ENCODE data around the gene RPS6KL1. TPM values are rescaled to one million over a fixed set of nuclear protein-coding genes. Genes with fewer than 3 reads are reported as not detected.
A peak's percentile ranks its signal among the peaks of the same experiment; 100 is the strongest.

Gene RPS6KL1
- total RNA-seq, 2 experiments from 2014 or later = 6.0 to 6.5 TPM

GRCh38 chr14:74955229-74956026 lies 32.4 kb upstream of the RPS6KL1 start, which contains the start of gene PGF:
Gene PGF (minus strand): TSS chr14:74955597. CDS start chr14:74955242, 355 bp downstream.
- H3K36me3 Mint-ChIP-seq = no peaks in the 10 kb centered on the region
- peaks cover 14% of the 10 kb centered on the region for H3K27me3 Mint-ChIP-seq
- no peaks in the 10 kb centered on the region for H3K9me3 Mint-ChIP-seq
- H3K4me1 Mint-ChIP-seq = no peaks in the 10 kb centered on the region
- DNase-seq = peak; percentile 21
- H3K4me3 Mint-ChIP-seq = peak within 1 kb of the TSS; percentile 53
- H3K27ac Mint-ChIP-seq = no peak within 1 kb of the TSS

- Mint-ChIP-seq H3K27me3 (peaks cover 14% of the 10 kb centered on the region), H3K27ac (no peak overlapping the region), H3K4me1 (no peaks in the 10 kb centered on the region), H3K36me3 (no peaks in the 10 kb centered on the region), H3K4me3 (no peak overlapping the region), H3K9me3 (no peaks in the 10 kb centered on the region)
- no peak for DNase-seq
Observed at GRCh38 chr14:74954947-74955228, 31.8 kb upstream of the RPS6KL1 start.

- H3K36me3 Mint-ChIP-seq = no peaks in the 10 kb centered on the region
- H3K27me3 Mint-ChIP-seq = peaks cover 14% of the 10 kb centered on the region
- H3K27ac Mint-ChIP-seq = no peak overlapping the region
- no peaks in the 10 kb centered on the region for H3K4me1 Mint-ChIP-seq
- DNase-seq = no peak
- H3K9me3 Mint-ChIP-seq = no peaks in the 10 kb centered on the region
- no peak overlapping the region for H3K4me3 Mint-ChIP-seq
Observed at GRCh38 chr14:74954232-74954946, 31.3 kb upstream of the RPS6KL1 start.

- no peak overlapping the region for H3K27ac Mint-ChIP-seq
- H3K4me3 Mint-ChIP-seq = no peak overlapping the region
- no peaks in the 10 kb centered on the region for H3K9me3 Mint-ChIP-seq
- DNase-seq = no peak
- peaks cover 14% of the 10 kb centered on the region for H3K27me3 Mint-ChIP-seq
- no peaks in the 10 kb centered on the region for H3K36me3 Mint-ChIP-seq
- H3K4me1 Mint-ChIP-seq = no peaks in the 10 kb centered on the region
Observed at GRCh38 chr14:74953686-74954085, 30.6 kb upstream of the RPS6KL1 start.

- no peaks in the 10 kb centered on the region for H3K4me1 Mint-ChIP-seq
- no peak for DNase-seq
- no peaks in the 10 kb centered on the region for H3K36me3 Mint-ChIP-seq
- peaks cover 14% of the 10 kb centered on the region for H3K27me3 Mint-ChIP-seq
- H3K9me3 Mint-ChIP-seq = no peaks in the 10 kb centered on the region
- no peak overlapping the region for H3K4me3 Mint-ChIP-seq
- H3K27ac Mint-ChIP-seq = no peak overlapping the region
Observed at GRCh38 chr14:74952697-74953484, 29.8 kb upstream of the RPS6KL1 start.

- Mint-ChIP-seq H3K4me3 (no peak overlapping the region), H3K9me3 (no peaks in the 10 kb centered on the region), H3K27me3 (peaks cover 14% of the 10 kb centered on the region), H3K4me1 (no peaks in the 10 kb centered on the region), H3K27ac (no peak overlapping the region), H3K36me3 (no peaks in the 10 kb centered on the region)
- DNase-seq = no peak
Observed at GRCh38 chr14:74952180-74952665, 29.2 kb upstream of the RPS6KL1 start.

- DNase-seq = no peak
- H3K36me3 Mint-ChIP-seq = no peaks in the 10 kb centered on the region
- H3K4me3 Mint-ChIP-seq = no peak overlapping the region
- peaks cover under 1% of the 10 kb centered on the region for H3K4me1 Mint-ChIP-seq
- no peaks in the 10 kb centered on the region for H3K9me3 Mint-ChIP-seq
- H3K27me3 Mint-ChIP-seq = peaks cover 13% of the 10 kb centered on the region
- no peak overlapping the region for H3K27ac Mint-ChIP-seq
Observed at GRCh38 chr14:74951443-74952179, 28.6 kb upstream of the RPS6KL1 start.

GRCh38 chr14:74950795-74951442 lies 27.9 kb upstream of the RPS6KL1 start:
- H3K27ac Mint-ChIP-seq = no peak overlapping the region
- no peak overlapping the region for H3K4me3 Mint-ChIP-seq
- no peaks in the 10 kb centered on the region for H3K9me3 Mint-ChIP-seq
- H3K4me1 Mint-ChIP-seq = peaks cover 5% of the 10 kb centered on the region
- peaks cover 9% of the 10 kb centered on the region for H3K27me3 Mint-ChIP-seq
- no peak for DNase-seq
- no peaks in the 10 kb centered on the region for H3K36me3 Mint-ChIP-seq

- no peaks in the 10 kb centered on the region for H3K9me3 Mint-ChIP-seq
- no peak overlapping the region for H3K4me3 Mint-ChIP-seq
- H3K27ac Mint-ChIP-seq = no peak overlapping the region
Observed at GRCh38 chr14:74949859-74950573, 27.0 kb upstream of the RPS6KL1 start.

GRCh38 chr14:74949191-74949601 lies 26.1 kb upstream of the RPS6KL1 start:
- no peaks in the 10 kb centered on the region for H3K36me3 Mint-ChIP-seq
- peaks cover 9% of the 10 kb centered on the region for H3K27me3 Mint-ChIP-seq
- peaks cover 5% of the 10 kb centered on the region for H3K4me1 Mint-ChIP-seq
- DNase-seq = no peak
- no peak overlapping the region for H3K4me3 Mint-ChIP-seq
- H3K9me3 Mint-ChIP-seq = no peaks in the 10 kb centered on the region
- no peak overlapping the region for H3K27ac Mint-ChIP-seq

More at GRCh38 chr14:74949859-74950573, 27.0 kb upstream of the RPS6KL1 start:
- no peak for DNase-seq
- H3K36me3 Mint-ChIP-seq = no peaks in the 10 kb centered on the region
- peaks cover 5% of the 10 kb centered on the region for H3K4me1 Mint-ChIP-seq
- peaks cover 9% of the 10 kb centered on the region for H3K27me3 Mint-ChIP-seq

GRCh38 chr14:74948228-74949175 lies 25.4 kb upstream of the RPS6KL1 start:
- Mint-ChIP-seq H3K4me3 (no peak overlapping the region), H3K27ac (no peak overlapping the region), H3K27me3 (peaks cover 4% of the 10 kb centered on the region), H3K4me1 (peaks cover 5% of the 10 kb centered on the region), H3K9me3 (no peaks in the 10 kb centered on the region), H3K36me3 (no peaks in the 10 kb centered on the region)
- no peak for DNase-seq

- peaks cover 5% of the 10 kb centered on the region for H3K4me1 Mint-ChIP-seq
- no peak overlapping the region for H3K4me3 Mint-ChIP-seq
- H3K27me3 Mint-ChIP-seq = no peaks in the 10 kb centered on the region
- no peak overlapping the region for H3K27ac Mint-ChIP-seq
- DNase-seq = no peak
- H3K9me3 Mint-ChIP-seq = no peaks in the 10 kb centered on the region
- no peaks in the 10 kb centered on the region for H3K36me3 Mint-ChIP-seq
Observed at GRCh38 chr14:74947353-74948227, 24.5 kb upstream of the RPS6KL1 start.
